K562 (cell line): ENCODE data around the gene PHACTR3. TPM values are rescaled to one million over a fixed set of nuclear protein-coding genes. Genes with fewer than 3 reads are reported as not detected.

Experiments used
- ATAC-seq: fragments of 200-7000 bp; cut with Tn5 transposase; 3 replicates; pipeline ENCODE4 v1.9.1; 2020; ENCODE audit warnings: moderate library complexity
- BruUV-seq: library from RNA; stranded (reverse); fragments of 400-500 nt; replicated peaks from 2 replicates; lab custom pipeline; 2021; lab: Mats Ljungman, UMichigan
- CTCF ChIA-PET: fragments of 300-600 bp; formaldehyde crosslinking; extraction: SDS; loops from one replicate; lab custom pipeline; 2021; ENCODE audit warnings: low intra/inter-chr PET ratio; lab: Yijun Ruan, JAX
- POLR2A ChIA-PET: fragments of 300-600, 350-650 bp; sonication (Branson Sonifier 250); formaldehyde crosslinking; extraction: SDS; loops from one replicate; lab custom pipeline; 2021; ENCODE audit warnings: antibody characterized with exemption, inconsistent platforms; lab: Yijun Ruan, JAX
- DNase-seq, 4 experiments: peaks; one replicate each; pipeline versions ENCODE4 v3.0.0 to v3.0.0-alpha.2; 2011 to 2018; ENCODE audit warnings: low spot score in 3 of 4, mixed read lengths in 3 of 4; ENCODE audit errors: extremely low read depth in 1 of 4
- FAIRE-seq: peaks from 2 replicates; lab custom pipeline; 2011; peaks lifted over from hg19 to GRCh38; lab: Jason Lieb, UNC
- H2AFZ ChIP-seq: 2 replicates; pipeline ENCODE4 v1.6.0; 2011; ENCODE audit warnings: low read depth, low read length, control low read depth, inconsistent platforms
- H3K27ac ChIP-seq: fragments of 200-600 bp; 3 replicates; pipeline ENCODE4 v1.8.0; 2011; ENCODE audit warnings: low read depth, mild to moderate bottlenecking, control low read depth, inconsistent platforms, low read length, moderate library complexity, mixed read lengths; ENCODE audit errors: extremely low read depth
- H3K27me3 ChIP-seq, 2 experiments: fragments of 300-600 bp in 1 of 2; 2 replicates in 1 of 2; 3 replicates in 1 of 2; pipeline versions ENCODE4 v1.6.0 to v1.8.0; 2011; ENCODE audit warnings: inconsistent platforms in 2 of 2, low read length in 2 of 2, mild to moderate bottlenecking in 1 of 2, mixed read lengths in 1 of 2, moderate library complexity in 1 of 2; ENCODE audit not compliant: control insufficient read depth in 2 of 2, insufficient read depth in 2 of 2
- H3K36me3 ChIP-seq: fragments of 300-600 bp; 3 replicates; pipeline ENCODE4 v1.8.0; 2011; ENCODE audit warnings: mild to moderate bottlenecking, low read length, inconsistent platforms; ENCODE audit not compliant: control insufficient read depth, insufficient read depth
- H3K4me1 ChIP-seq, 2 experiments: fragments of 200-600 bp in 1 of 2; replicated peaks in 1 of 2; 2 replicates in 1 of 2; 3 replicates in 1 of 2; pipeline versions ENCODE4 v1.5.1 to v1.8.0; 2011; ENCODE audit warnings: inconsistent platforms in 2 of 2, low read length in 2 of 2, mild to moderate bottlenecking in 1 of 2, mixed read lengths in 1 of 2, moderate library complexity in 1 of 2; ENCODE audit not compliant: control insufficient read depth in 2 of 2, insufficient read depth in 2 of 2
- H3K4me2 ChIP-seq: 2 replicates; pipeline ENCODE4 v1.6.1; 2011; ENCODE audit warnings: low read length, control low read depth, inconsistent platforms, mixed read lengths; ENCODE audit not compliant: insufficient read depth
- H3K4me3 ChIP-seq: fragments of 200-600 bp; sonication (generic), shearing (Covaris generic); 2 replicates; pipeline ENCODE4 v1.5.1; 2016; ENCODE audit warnings: control low read depth, inconsistent platforms
- H3K79me2 ChIP-seq: fragments of 200-600 bp; 3 replicates; pipeline ENCODE4 v1.8.0; 2011; ENCODE audit warnings: low read length, inconsistent platforms; ENCODE audit not compliant: control insufficient read depth, insufficient read depth
- H3K9ac ChIP-seq, 2 experiments: 2 replicates each; pipeline versions ENCODE4 v1.6.0 to v1.6.1; 2011; ENCODE audit warnings: low read depth in 2 of 2, low read length in 2 of 2, control low read depth in 1 of 2, inconsistent platforms in 1 of 2, mild to moderate bottlenecking in 1 of 2, mixed read lengths in 1 of 2; ENCODE audit not compliant: insufficient read depth in 1 of 2
- H3K9me1 ChIP-seq: one replicate; pipeline ENCODE4 v1.6.0; 2011; ENCODE audit warnings: inconsistent platforms, mild to moderate bottlenecking, low read length, moderate library complexity; ENCODE audit not compliant: control insufficient read depth, insufficient read depth
- H3K9me3 ChIP-seq: replicated peaks from 2 replicates; pipeline ENCODE4 v1.5.1; 2011; ENCODE audit warnings: low read depth, low read length, inconsistent platforms; ENCODE audit not compliant: control insufficient read depth, insufficient read depth
- H4K20me1 ChIP-seq: replicated peaks from 2 replicates; pipeline ENCODE4 v1.6.1; 2011; ENCODE audit warnings: low read length, inconsistent platforms, mixed read lengths; ENCODE audit not compliant: control insufficient read depth, insufficient read depth
- WGBS: fragments of 100-300 bp; shearing (Covaris generic); methylation state at CpG from one replicate; pipeline ENCODE4 v1.1.6; 2016; ENCODE audit warnings: low coverage, mixed read lengths; ENCODE audit not compliant: insufficient coverage; ENCODE audit errors: missing lambda C conversion rate; 5-methylcytosine and 5-hydroxymethylcytosine counted together
- in situ Hi-C: fragments of 300-500 bp; cut with MboI; formaldehyde crosslinking; loops from 4 replicates; pipeline ENCODE4 v1.15.0; 2018; ENCODE audit warnings: inconsistent platforms, mixed read lengths
- intact Hi-C: fragments of 100-400 bp; cut with micrococcal nuclease; formaldehyde crosslinking; loops from 2 replicates; pipeline ENCODE4 v1.14.2; 2022
- polyA plus RNA-seq, 8 experiments: library from polyadenylated mRNA; depleted of rRNA in 4 of 8; stranded (reverse) in 5 of 8; unstranded in 3 of 8; fragments of >200 nt; fragmentation: Nextera tagmentation in 2 of 8; fragmentation: Illumina TruSeq in 1 of 8; extraction: Ambion mirVana in 2 of 8; extraction: Trizol in 1 of 8; gene quantifications; 2 replicates each; pipeline versions ENCODE4 v1.2.1 to v1.2.3, GENCODE V29; 2011 to 2014; ENCODE audit warnings: inconsistent platforms in 1 of 8, missing spikeins in 1 of 8
- total RNA-seq, 7 experiments: library from RNA; depleted of rRNA in 6 of 7; stranded (reverse); fragments of >200 nt in 6 of 7; fragmentation: Illumina TruSeq in 2 of 7; extraction: Trizol in 2 of 7; gene quantifications; 2 replicates each; pipeline versions ENCODE4 v1.2.1 to v1.2.3, GENCODE V29; 2011 to 2021; ENCODE audit warnings: low replicate concordance in 1 of 7
- TF ChIP-seq, protein P1 (sequence below): fragments of 250-450 bp; sonication (Bioruptor Pico); IDR thresholded peaks from 2 replicates; pipeline ENCODE4 v1.8.0; 2021; ENCODE audit warnings: moderate library complexity, mild to moderate bottlenecking, inconsistent platforms

Gene PHACTR3
- total and polyA plus RNA-seq, 9 of the 15 experiments (the other 6 are each of a cell fraction or from before 2014, with no cell fraction given), result not detected

- peaks cover 3 to 7% of the 10 kb centered on the region in 2 experiments; a peak in 2 of 5 replicates for H3K27me3 ChIP-seq
- no peak overlapping the region for H3K27ac ChIP-seq
Measured at GRCh38 chr20:59628171-59628570, 23.8 kb downstream of the PHACTR3 start.

More at GRCh38 chr20:59628171-59628570, 23.8 kb downstream of the PHACTR3 start:
- ATAC-seq (no peak), FAIRE-seq (no peak), DNase-seq (no peak)
- H3K36me3 ChIP-seq, result no peaks in the 10 kb centered on the region
- H3K9me3 ChIP-seq, result no peaks in the 10 kb centered on the region
- WGBS, result under 1% methylated on average over 14 of the region's 15 CpGs
- H3K4me2 ChIP-seq, result no peak overlapping the region
- no peak overlapping the region for H3K4me3 ChIP-seq
- CTCF ChIA-PET, result no interaction called here
- in situ Hi-C loops, result no loop called here
- no peaks in the 10 kb centered on the region for H3K79me2 ChIP-seq
- H3K4me1 ChIP-seq, result no peaks in the 10 kb centered on the region
- H2AFZ ChIP-seq, result no peak overlapping the region
- H3K9me1 ChIP-seq, result no peaks in the 10 kb centered on the region
- POLR2A ChIA-PET, result no interaction called here
- intact Hi-C loops, result no loop called here
- TF ChIP-seq, protein P1, sequence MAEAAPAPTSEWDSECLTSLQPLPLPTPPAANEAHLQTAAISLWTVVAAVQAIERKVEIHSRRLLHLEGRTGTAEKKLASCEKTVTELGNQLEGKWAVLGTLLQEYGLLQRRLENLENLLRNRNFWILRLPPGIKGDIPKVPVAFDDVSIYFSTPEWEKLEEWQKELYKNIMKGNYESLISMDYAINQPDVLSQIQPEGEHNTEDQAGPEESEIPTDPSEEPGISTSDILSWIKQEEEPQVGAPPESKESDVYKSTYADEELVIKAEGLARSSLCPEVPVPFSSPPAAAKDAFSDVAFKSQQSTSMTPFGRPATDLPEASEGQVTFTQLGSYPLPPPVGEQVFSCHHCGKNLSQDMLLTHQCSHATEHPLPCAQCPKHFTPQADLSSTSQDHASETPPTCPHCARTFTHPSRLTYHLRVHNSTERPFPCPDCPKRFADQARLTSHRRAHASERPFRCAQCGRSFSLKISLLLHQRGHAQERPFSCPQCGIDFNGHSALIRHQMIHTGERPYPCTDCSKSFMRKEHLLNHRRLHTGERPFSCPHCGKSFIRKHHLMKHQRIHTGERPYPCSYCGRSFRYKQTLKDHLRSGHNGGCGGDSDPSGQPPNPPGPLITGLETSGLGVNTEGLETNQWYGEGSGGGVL, result no peak
- H4K20me1 ChIP-seq, result no peaks in the 10 kb centered on the region; the same call in 1 of the 2 replicates
- no TSS peak for BruUV-seq
- H3K9ac ChIP-seq, result no peak overlapping the region; a peak in 1 of 4 replicates
